NCI-H2107 (cell line): Measurements from ENCODE around the gene PCNX2.

ENCODE experiments used
- DNase-seq: peaks from one replicate; lab custom pipeline; 2025; lab: John Stamatoyannopoulos, UW

PCNX2 gene

GRCh38 chr1:233261206-233261605 is 34.3 kb downstream of the PCNX2 start:
- DNase-seq: no peak

GRCh38 chr1:233257786-233258185 is 37.7 kb downstream of the PCNX2 start:
- DNase-seq: no peak

- no peak for DNase-seq
Observed at GRCh38 chr1:233256789-233257188, 38.7 kb downstream of the PCNX2 start.

GRCh38 chr1:233256191-233256590 is 39.3 kb downstream of the PCNX2 start:
- DNase-seq: no peak

GRCh38 chr1:233255145-233255544 is 40.4 kb downstream of the PCNX2 start:
- DNase-seq: no peak

- DNase-seq: no peak
Observed at GRCh38 chr1:233253832-233254331, 41.6 kb downstream of the PCNX2 start.

- DNase-seq: no peak
Observed at GRCh38 chr1:233253231-233253831, 42.2 kb downstream of the PCNX2 start.

GRCh38 chr1:233252441-233252840 is 43.1 kb downstream of the PCNX2 start:
- DNase-seq: no peak

GRCh38 chr1:233251201-233251720 is 44.3 kb downstream of the PCNX2 start:
- DNase-seq: no peak

- no peak for DNase-seq
Observed at GRCh38 chr1:233248014-233248413, 47.5 kb downstream of the PCNX2 start.

GRCh38 chr1:233246965-233247364 is 48.6 kb downstream of the PCNX2 start:
- DNase-seq: no peak

- no peak for DNase-seq
Observed at GRCh38 chr1:233245191-233245765, 50.2 kb downstream of the PCNX2 start.

GRCh38 chr1:233244183-233244582 is 51.3 kb downstream of the PCNX2 start:
- no peak for DNase-seq

- DNase-seq: no peak
Observed at GRCh38 chr1:233242827-233243483, 52.6 kb downstream of the PCNX2 start.

GRCh38 chr1:233241759-233242158 is 53.8 kb downstream of the PCNX2 start:
- no peak for DNase-seq

- peak; percentile 29 for DNase-seq
Observed at GRCh38 chr1:233240829-233241682, 54.5 kb downstream of the PCNX2 start.

- DNase-seq: no peak
Observed at GRCh38 chr1:233240371-233240770, 55.2 kb downstream of the PCNX2 start.

GRCh38 chr1:233238884-233239431 is 56.6 kb downstream of the PCNX2 start:
- no peak for DNase-seq

- DNase-seq: no peak
Observed at GRCh38 chr1:233237647-233238046, 57.9 kb downstream of the PCNX2 start.

GRCh38 chr1:233233508-233234040 is 62.0 kb downstream of the PCNX2 start:
- DNase-seq: no peak

- no peak for DNase-seq
Observed at GRCh38 chr1:233230011-233230410, 65.5 kb downstream of the PCNX2 start.

- DNase-seq: no peak
Observed at GRCh38 chr1:233229288-233229687, 66.2 kb downstream of the PCNX2 start.
